ENCODE results near the gene PROM1.

PROM1 gene

DNA sequence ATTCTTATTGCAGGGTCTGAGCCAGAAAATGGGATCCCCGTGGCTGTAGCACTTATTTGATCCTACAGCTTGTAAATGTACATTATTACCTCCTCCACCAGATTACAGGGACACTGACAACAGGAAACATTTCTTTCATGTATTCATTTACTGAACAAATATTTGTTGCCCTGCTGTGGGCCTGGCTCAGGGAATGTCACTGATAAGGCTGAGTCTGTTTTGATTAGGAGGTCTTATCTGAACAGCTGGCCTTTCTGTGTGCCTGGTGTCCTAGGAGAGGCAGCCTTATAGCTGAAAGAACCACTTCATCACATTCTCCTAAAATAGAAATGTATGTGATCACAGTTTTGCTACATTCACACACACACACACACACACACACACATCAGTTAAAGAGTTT lies 45.5 kb upstream of the PROM1 start:
- no peaks in the 10 kb centered on the region for H3K27me3 ChIP-seq (replicated peaks; ENCODE audit: insufficient read depth, low read length)
- no peak overlapping the region for H3K9ac ChIP-seq (ENCODE audit: low read length)
- TF ChIP-seq, protein P1, sequence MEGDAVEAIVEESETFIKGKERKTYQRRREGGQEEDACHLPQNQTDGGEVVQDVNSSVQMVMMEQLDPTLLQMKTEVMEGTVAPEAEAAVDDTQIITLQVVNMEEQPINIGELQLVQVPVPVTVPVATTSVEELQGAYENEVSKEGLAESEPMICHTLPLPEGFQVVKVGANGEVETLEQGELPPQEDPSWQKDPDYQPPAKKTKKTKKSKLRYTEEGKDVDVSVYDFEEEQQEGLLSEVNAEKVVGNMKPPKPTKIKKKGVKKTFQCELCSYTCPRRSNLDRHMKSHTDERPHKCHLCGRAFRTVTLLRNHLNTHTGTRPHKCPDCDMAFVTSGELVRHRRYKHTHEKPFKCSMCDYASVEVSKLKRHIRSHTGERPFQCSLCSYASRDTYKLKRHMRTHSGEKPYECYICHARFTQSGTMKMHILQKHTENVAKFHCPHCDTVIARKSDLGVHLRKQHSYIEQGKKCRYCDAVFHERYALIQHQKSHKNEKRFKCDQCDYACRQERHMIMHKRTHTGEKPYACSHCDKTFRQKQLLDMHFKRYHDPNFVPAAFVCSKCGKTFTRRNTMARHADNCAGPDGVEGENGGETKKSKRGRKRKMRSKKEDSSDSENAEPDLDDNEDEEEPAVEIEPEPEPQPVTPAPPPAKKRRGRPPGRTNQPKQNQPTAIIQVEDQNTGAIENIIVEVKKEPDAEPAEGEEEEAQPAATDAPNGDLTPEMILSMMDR (IDR thresholded peaks at IDR 0.05; ENCODE audit: low read length): no peak
- TF ChIP-seq EZH2 (optimal IDR thresholded peaks at IDR 0.05; ENCODE audit: low read depth, low read length) (no peak), EZH2phosphoT487 (IDR thresholded peaks at IDR 0.05; ENCODE audit: low read length) (no peak)
- H2AFZ ChIP-seq (ENCODE audit: low read length): no peak overlapping the region
- H4K20me1 ChIP-seq (ENCODE audit: insufficient read depth, low read length): no peaks in the 10 kb centered on the region
- H3K36me3 ChIP-seq (replicated peaks; ENCODE audit: insufficient read depth, low read length): no peaks in the 10 kb centered on the region
- no peaks in the 10 kb centered on the region for H3K79me2 ChIP-seq (ENCODE audit: low read length)
- no peak overlapping the region for H3K4me2 ChIP-seq (ENCODE audit: low read depth, low read length)
- H3K4me3 ChIP-seq (ENCODE audit: low read length): no peak overlapping the region
- H3F3A ChIP-seq (ENCODE audit: insufficient read depth, low read length): no peaks in the 10 kb centered on the region
- no peak overlapping the region for H3K27ac ChIP-seq (ENCODE audit: low read length)
- H3K9me3 ChIP-seq (replicated peaks; ENCODE audit: insufficient read depth, low read length): no peaks in the 10 kb centered on the region
- no peaks in the 10 kb centered on the region for H3K4me1 ChIP-seq (ENCODE audit: low read length)
- DNase-seq: no peak
- H3K9me2 ChIP-seq (replicated peaks; ENCODE audit: insufficient read depth, low read length): no peaks in the 10 kb centered on the region

GRCh38 chr4:16126714-16127113 lies 42.9 kb upstream of the PROM1 start:
- no peak overlapping the region for H3K27ac ChIP-seq (ENCODE audit: low read length)
- TF ChIP-seq, protein P1 (IDR thresholded peaks at IDR 0.05; ENCODE audit: low read length): no peak
- TF ChIP-seq EZH2 (optimal IDR thresholded peaks at IDR 0.05; ENCODE audit: low read depth, low read length) (no peak), EZH2phosphoT487 (IDR thresholded peaks at IDR 0.05; ENCODE audit: low read length) (no peak)
- no peaks in the 10 kb centered on the region for H3K79me2 ChIP-seq (ENCODE audit: low read length)
- H3K27me3 ChIP-seq (replicated peaks; ENCODE audit: insufficient read depth, low read length): no peaks in the 10 kb centered on the region
- H3K9me2 ChIP-seq (replicated peaks; ENCODE audit: insufficient read depth, low read length): no peaks in the 10 kb centered on the region
- no peak overlapping the region for H2AFZ ChIP-seq (ENCODE audit: low read length)
- H3K4me1 ChIP-seq (ENCODE audit: low read length): no peaks in the 10 kb centered on the region
- no peaks in the 10 kb centered on the region for H3F3A ChIP-seq (ENCODE audit: insufficient read depth, low read length)
- DNase-seq: no peak
- no peak overlapping the region for H3K4me2 ChIP-seq (ENCODE audit: low read depth, low read length)
- H3K9ac ChIP-seq (ENCODE audit: low read length): no peak overlapping the region
- no peaks in the 10 kb centered on the region for H3K36me3 ChIP-seq (replicated peaks; ENCODE audit: insufficient read depth, low read length)
- H3K9me3 ChIP-seq (replicated peaks; ENCODE audit: insufficient read depth, low read length): no peaks in the 10 kb centered on the region
- no peaks in the 10 kb centered on the region for H4K20me1 ChIP-seq (ENCODE audit: insufficient read depth, low read length)
- H3K4me3 ChIP-seq (ENCODE audit: low read length): no peak overlapping the region

GRCh38 chr4:16125571-16126445 lies 42.0 kb upstream of the PROM1 start:
- Histone ChIP-seq H3K27me3 (replicated peaks; ENCODE audit: insufficient read depth, low read length) (no peaks in the 10 kb centered on the region), H3K9me3 (replicated peaks; ENCODE audit: insufficient read depth, low read length) (no peaks in the 10 kb centered on the region), H2AFZ (ENCODE audit: low read length) (no peak overlapping the region), H3K9ac (ENCODE audit: low read length) (no peak overlapping the region), H3F3A (ENCODE audit: insufficient read depth, low read length) (no peaks in the 10 kb centered on the region), H3K27ac (ENCODE audit: low read length) (no peak overlapping the region), H3K4me1 (ENCODE audit: low read length) (no peaks in the 10 kb centered on the region), H3K4me2 (ENCODE audit: low read depth, low read length) (no peak overlapping the region), H3K36me3 (replicated peaks; ENCODE audit: insufficient read depth, low read length) (no peaks in the 10 kb centered on the region), H3K4me3 (ENCODE audit: low read length) (no peak overlapping the region), H3K79me2 (ENCODE audit: low read length) (no peaks in the 10 kb centered on the region), H3K9me2 (replicated peaks; ENCODE audit: insufficient read depth, low read length) (no peaks in the 10 kb centered on the region), H4K20me1 (ENCODE audit: insufficient read depth, low read length) (no peaks in the 10 kb centered on the region)
- DNase-seq: no peak
- no peak for TF ChIP-seq EZH2 (optimal IDR thresholded peaks at IDR 0.05; ENCODE audit: low read depth, low read length)
- TF ChIP-seq, protein P1 (IDR thresholded peaks at IDR 0.05; ENCODE audit: low read length): no peak
- no peak for TF ChIP-seq EZH2phosphoT487 (IDR thresholded peaks at IDR 0.05; ENCODE audit: low read length)
